ENCODE measurements around the gene PPAT.

PPAT gene

GRCh38 chr4:56438766-56439165, 3.4 kb upstream of the PPAT start:
- in situ Hi-C loops (cut with HindIII; ENCODE audit: low sequenced_read_pairs) = no loop called here

GRCh38 chr4:56434599-56435139, 746 bp downstream of the PPAT start:
- in situ Hi-C loops (cut with HindIII; ENCODE audit: low sequenced_read_pairs) = no loop called here

GRCh38 chr4:56433280-56433679, 2.1 kb downstream of the PPAT start:
- in situ Hi-C loops (cut with HindIII; ENCODE audit: low sequenced_read_pairs) = no loop called here

GRCh38 chr4:56430203-56430602, 5.2 kb downstream of the PPAT start:
- in situ Hi-C loops (cut with HindIII; ENCODE audit: low sequenced_read_pairs) = no loop called here

- in situ Hi-C loops (cut with HindIII; ENCODE audit: low sequenced_read_pairs) = no loop called here
Observed at GRCh38 chr4:56427179-56427578, 8.2 kb downstream of the PPAT start.

GRCh38 chr4:56426273-56426672, 9.1 kb downstream of the PPAT start:
- in situ Hi-C loops (cut with HindIII; ENCODE audit: low sequenced_read_pairs) = no loop called here

GRCh38 chr4:56425518-56425917, 9.9 kb downstream of the PPAT start:
- in situ Hi-C loops (cut with HindIII; ENCODE audit: low sequenced_read_pairs) = no loop called here

- in situ Hi-C loops (cut with HindIII; ENCODE audit: low sequenced_read_pairs) = no loop called here
Observed at GRCh38 chr4:56424697-56425514, 10.5 kb downstream of the PPAT start.

GRCh38 chr4:56424176-56424575, 11.2 kb downstream of the PPAT start:
- in situ Hi-C loops (cut with HindIII; ENCODE audit: low sequenced_read_pairs) = no loop called here

- in situ Hi-C loops (cut with HindIII; ENCODE audit: low sequenced_read_pairs) = no loop called here
Observed at GRCh38 chr4:56417396-56417795, 18.0 kb downstream of the PPAT start.

GRCh38 chr4:56416349-56416748, 19.1 kb downstream of the PPAT start:
- in situ Hi-C loops (cut with HindIII; ENCODE audit: low sequenced_read_pairs) = no loop called here

- in situ Hi-C loops (cut with HindIII; ENCODE audit: low sequenced_read_pairs) = no loop called here
Observed at GRCh38 chr4:56414135-56414670, 21.2 kb downstream of the PPAT start.

GRCh38 chr4:56410247-56411062, 25.0 kb downstream of the PPAT start:
- in situ Hi-C loops (cut with HindIII; ENCODE audit: low sequenced_read_pairs) = no loop called here

- in situ Hi-C loops (cut with HindIII; ENCODE audit: low sequenced_read_pairs) = no loop called here
Observed at GRCh38 chr4:56409511-56410090, 25.8 kb downstream of the PPAT start.

- in situ Hi-C loops (cut with HindIII; ENCODE audit: low sequenced_read_pairs) = no loop called here
Observed at GRCh38 chr4:56408978-56409377, 26.4 kb downstream of the PPAT start.

- in situ Hi-C loops (cut with HindIII; ENCODE audit: low sequenced_read_pairs) = no loop called here
Observed at GRCh38 chr4:56406151-56406550, 29.3 kb downstream of the PPAT start.

- in situ Hi-C loops (cut with HindIII; ENCODE audit: low sequenced_read_pairs) = no loop called here
Observed at GRCh38 chr4:56405016-56405415, 30.4 kb downstream of the PPAT start.

- in situ Hi-C loops (cut with HindIII; ENCODE audit: low sequenced_read_pairs) = no loop called here
Observed at GRCh38 chr4:56400560-56400959, 34.9 kb downstream of the PPAT start.

- in situ Hi-C loops (cut with HindIII; ENCODE audit: low sequenced_read_pairs) = no loop called here
Observed at GRCh38 chr4:56391270-56391669, 44.1 kb downstream of the PPAT start.

- in situ Hi-C loops (cut with HindIII; ENCODE audit: low sequenced_read_pairs) = no loop called here
Observed at GRCh38 chr4:56389558-56389957, 45.9 kb downstream of the PPAT start.

GRCh38 chr4:56388306-56388705, 47.1 kb downstream of the PPAT start:
- in situ Hi-C loops (cut with HindIII; ENCODE audit: low sequenced_read_pairs) = no loop called here
